HEK293 (cell line): ENCODE data around the gene GINS1.
A peak's percentile ranks its signal among the peaks of the same experiment; 100 is the strongest.

ENCODE experiments used
- CTCF ChIA-PET: fragments of 350-600 bp; formaldehyde crosslinking; extraction: SDS; loops from one replicate; lab custom pipeline; 2021; ENCODE audit warnings: antibody characterized with exemption; lab: Yijun Ruan, JAX
- POLR2A ChIA-PET: fragments of 300-600 bp; formaldehyde crosslinking; extraction: SDS; loops from one replicate; lab custom pipeline; 2020; ENCODE audit warnings: antibody characterized with exemption, inconsistent platforms; lab: Yijun Ruan, JAX
- H3K27ac ChIP-seq: fragments of 200-500 bp; sonication (Bioruptor generic); 2 replicates; pipeline ENCODE4 v1.5.1; 2014; ENCODE audit warnings: low read depth, low read length, control low read depth, inconsistent platforms; ENCODE audit errors: extremely low read depth
- H3K36me3 ChIP-seq, 2 experiments: fragments of 200-500 bp in 1 of 2; sonication (Bioruptor generic) in 1 of 2; 1 replicate in 1 of 2; 2 replicates in 1 of 2; pipeline ENCODE4 v1.5.1; 2014 to 2017; ENCODE audit warnings: inconsistent platforms in 2 of 2, low read length in 2 of 2; ENCODE audit not compliant: control insufficient read depth in 2 of 2, insufficient read depth in 1 of 2
- H3K4me1 ChIP-seq: fragments of 200-500 bp; sonication (Bioruptor generic); 2 replicates; pipeline ENCODE4 v1.5.1; 2014; ENCODE audit warnings: mild to moderate bottlenecking, low read length, inconsistent platforms; ENCODE audit not compliant: control insufficient read depth, insufficient read depth
- H3K4me3 ChIP-seq: 2 replicates; pipeline ENCODE4 v1.5.1; 2011; ENCODE audit warnings: low read depth, mild to moderate bottlenecking, control low read depth, low read length, moderate library complexity
- H3K9me3 ChIP-seq: fragments of 200-500 bp; sonication (Bioruptor generic); 2 replicates; pipeline ENCODE4 v1.5.1; 2014; ENCODE audit warnings: low read depth, low read length, inconsistent platforms; ENCODE audit not compliant: control insufficient read depth, insufficient read depth
- BCL11A ChIP-seq: fragments of 450-650 bp; formaldehyde crosslinking; IDR thresholded peaks from 2 replicates; pipeline ENCODE4 v1.5.1; 2016; ENCODE audit warnings: low read depth, missing biosample characterization, missing genetic modification characterization
- PRDM1 ChIP-seq: fragments of 450-650 bp; formaldehyde crosslinking; IDR thresholded peaks from 2 replicates; pipeline ENCODE4; 2016; ENCODE audit warnings: missing biosample characterization, missing genetic modification characterization
- REST ChIP-seq: fragments of 450-650 bp; formaldehyde crosslinking; IDR thresholded peaks from 2 replicates; pipeline ENCODE4 v1.5.1; 2016; ENCODE audit warnings: missing biosample characterization, missing genetic modification characterization
- SCRT1 ChIP-seq: fragments of 450-650 bp; formaldehyde crosslinking; IDR thresholded peaks from 2 replicates; pipeline ENCODE4 v1.5.1; 2016; ENCODE audit warnings: missing biosample characterization, missing genetic modification characterization, borderline replicate concordance
- SETDB1 ChIP-seq: IDR thresholded peaks from one replicate; pipeline ENCODE4 v1.6.1; 2017; ENCODE audit warnings: mild to moderate bottlenecking, low read length, moderate library complexity, mixed read lengths; ENCODE audit not compliant: insufficient read length
- SP3 ChIP-seq: fragments of 450-650 bp; formaldehyde crosslinking; IDR thresholded peaks from 2 replicates; pipeline ENCODE4 v1.5.1; 2016; ENCODE audit warnings: missing biosample characterization, missing genetic modification characterization
- TCF7L2 ChIP-seq: IDR thresholded peaks from 2 replicates; pipeline ENCODE4 v1.6.1; 2011; ENCODE audit warnings: low read depth, mild to moderate bottlenecking, inconsistent platforms, low read length, moderate library complexity, borderline replicate concordance
- ZNF121 ChIP-seq: fragments of 450-650 bp; formaldehyde crosslinking; IDR thresholded peaks from 2 replicates; pipeline ENCODE4 v1.5.1; 2016; ENCODE audit warnings: missing biosample characterization, missing genetic modification characterization
- ZNF140 ChIP-seq: fragments of 450-650 bp; formaldehyde crosslinking; IDR thresholded peaks from 2 replicates; pipeline ENCODE4 v1.5.1; 2016; ENCODE audit warnings: missing biosample characterization, missing genetic modification characterization
- ZNF221 ChIP-seq: fragments of 450-650 bp; formaldehyde crosslinking; IDR thresholded peaks from 2 replicates; pipeline ENCODE4 v1.5.1; 2017; ENCODE audit warnings: missing biosample characterization, missing genetic modification characterization, borderline replicate concordance
- ZNF223 ChIP-seq: fragments of 450-650 bp; formaldehyde crosslinking; IDR thresholded peaks from 2 replicates; pipeline ENCODE4 v1.5.1; 2016; ENCODE audit warnings: missing biosample characterization, missing genetic modification characterization
- ZNF239 ChIP-seq: fragments of 450-650 bp; formaldehyde crosslinking; IDR thresholded peaks from 2 replicates; pipeline ENCODE4 v1.5.1; 2016; ENCODE audit warnings: missing biosample characterization, missing genetic modification characterization
- ZNF292 ChIP-seq: fragments of 450-650 bp; formaldehyde crosslinking; IDR thresholded peaks from 2 replicates; pipeline ENCODE4 v1.5.1; 2016; ENCODE audit warnings: low read depth, missing biosample characterization, missing genetic modification characterization, borderline replicate concordance
- ZNF501 ChIP-seq: fragments of 450-650 bp; formaldehyde crosslinking; IDR thresholded peaks from 2 replicates; pipeline ENCODE4 v1.5.1; 2016; ENCODE audit warnings: missing biosample characterization, missing genetic modification characterization
- ZNF518A ChIP-seq: fragments of 450-650 bp; formaldehyde crosslinking; conservative IDR thresholded peaks from 2 replicates; pipeline ENCODE4 v1.5.1; 2016; ENCODE audit warnings: low read depth, missing biosample characterization, missing genetic modification characterization
- ZNF521 ChIP-seq: fragments of 450-650 bp; formaldehyde crosslinking; IDR thresholded peaks from 2 replicates; pipeline ENCODE4 v1.5.1; 2017; ENCODE audit warnings: missing biosample characterization, mild to moderate bottlenecking, missing genetic modification characterization
- ZNF621 ChIP-seq: fragments of 450-650 bp; formaldehyde crosslinking; IDR thresholded peaks from 2 replicates; pipeline ENCODE4 v1.5.1; 2017; ENCODE audit warnings: missing biosample characterization, missing genetic modification characterization
- ZNF837 ChIP-seq: fragments of 450-650 bp; formaldehyde crosslinking; IDR thresholded peaks from 2 replicates; pipeline ENCODE4 v1.5.1; 2016; ENCODE audit warnings: missing biosample characterization, missing genetic modification characterization
- TF ChIP-seq, protein P1 (sequence below): sonication (generic); formaldehyde crosslinking; IDR thresholded peaks from 2 replicates; pipeline ENCODE4 v1.8.1; 2022; ENCODE audit warnings: mild to moderate bottlenecking, moderate library complexity, missing genetic modification reagents
- TF ChIP-seq, protein P2 (sequence below): fragments of 450-650 bp; formaldehyde crosslinking; optimal IDR thresholded peaks from 2 replicates; pipeline ENCODE3; 2016; ENCODE audit warnings: missing biosample characterization, mild to moderate bottlenecking, missing genetic modification characterization
- TF ChIP-seq, protein P3 (sequence below): fragments of 450-650 bp; formaldehyde crosslinking; IDR thresholded peaks from 2 replicates; pipeline ENCODE4 v1.5.1; 2017; ENCODE audit warnings: missing biosample characterization, missing genetic modification characterization
- TF ChIP-seq, protein P4 (sequence below): IDR thresholded peaks from 2 replicates; pipeline ENCODE4 v1.6.1; 2011; ENCODE audit warnings: mild to moderate bottlenecking, low read depth, low read length, borderline replicate concordance

GINS1 gene

DNA sequence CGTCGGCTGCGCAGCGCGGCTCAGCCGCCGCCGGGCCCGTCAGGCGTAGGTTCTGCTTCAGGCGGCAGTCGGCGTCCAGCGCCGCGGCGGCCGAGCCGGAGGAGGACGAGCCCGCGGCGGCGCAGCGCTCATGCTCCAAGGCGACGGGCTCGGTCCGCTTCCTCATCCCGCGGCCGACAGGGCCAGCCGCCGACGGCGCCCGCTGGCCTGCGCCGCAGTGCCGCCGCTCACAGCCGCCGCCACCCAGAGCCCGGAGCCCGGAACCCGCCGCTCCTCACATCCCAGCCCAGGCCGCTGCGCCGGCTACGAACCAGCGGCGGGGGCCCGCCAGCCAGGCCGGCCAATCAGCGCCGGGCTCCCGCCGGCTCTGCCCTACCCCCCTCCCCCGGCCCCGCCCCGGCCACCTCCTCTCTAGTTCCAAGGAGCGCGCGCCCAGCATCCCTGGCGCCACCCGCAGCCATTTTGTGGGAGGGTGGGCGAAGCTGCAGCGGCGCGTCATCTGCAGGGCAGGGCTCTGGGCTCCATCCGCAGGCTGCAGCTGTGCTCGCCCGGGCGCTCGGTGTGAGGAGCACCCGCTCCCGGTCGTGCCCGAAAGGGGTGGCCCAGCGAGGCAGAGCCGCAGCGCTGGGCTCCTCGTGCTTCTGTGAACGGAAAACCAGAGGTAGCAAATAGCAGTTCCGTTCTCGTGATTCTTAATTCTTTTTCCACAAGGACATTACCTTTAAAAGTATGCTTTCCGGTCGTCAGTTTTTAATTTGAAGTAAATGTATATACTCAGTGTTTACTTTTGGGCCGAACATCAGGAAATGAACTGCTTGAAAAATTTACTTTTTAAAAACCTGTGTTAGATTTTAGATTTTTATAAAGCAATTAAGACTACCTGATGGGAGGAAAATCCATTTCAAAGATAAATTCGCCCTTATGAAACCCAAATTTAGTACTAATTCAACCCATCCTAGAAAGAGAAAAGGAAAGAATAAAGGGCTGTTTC lies 16.6 kb upstream of the GINS1 start, which contains the start of gene ABHD12:
Gene ABHD12 (minus strand): TSS at position 298 of the 991 bp plus-strand sequence. CDS start 132 bp downstream, at position 166.
- POLR2A ChIA-PET = interaction anchor here (0.6 to 1.6 kb wide), 11 partner anchors 8 to 327 kb away, joined by 3 to 10 read pairs (median 4); partner anchors contain the start of gene GINS1
- peak within 1 kb of the TSS; percentile 99 for H3K4me3 ChIP-seq
- CTCF ChIA-PET = no interaction called here
- H3K9me3 ChIP-seq = no peaks in the 10 kb centered on the region
- H3K4me1 ChIP-seq = peaks cover 2% of the 10 kb centered on the region; the same call in 1 of the 2 replicates
- peak within 1 kb of the TSS; percentile 93 for H3K27ac ChIP-seq
- H3K36me3 ChIP-seq = peaks cover 0 to 8% of the 10 kb centered on the region in 2 experiments; a peak in 2 of 3 replicates
- TF ChIP-seq TCF7L2 (no peak), ZNF292 (tag by site-specific recombination) (no peak), ZNF501 (tag by site-specific recombination) (peak; percentile 61; the same call in 1 of the 2 replicates), REST (tag by site-specific recombination) (no peak), ZNF223 (tag by site-specific recombination) (no peak), ZNF140 (tag by site-specific recombination) (no peak), ZNF518A (tag by site-specific recombination) (no peak), SCRT1 (no peak), BCL11A (tag by site-specific recombination) (no peak), SP3 (peak; percentile 49; the same call in 1 of the 2 replicates), ZNF239 (no peak), ZNF837 (tag by site-specific recombination) (no peak), ZNF121 (no peak), PRDM1 (no peak), ZNF621 (no peak), ZNF521 (no peak), SETDB1 (no peak), ZNF221 (no peak)
- TF ChIP-seq, protein P1, sequence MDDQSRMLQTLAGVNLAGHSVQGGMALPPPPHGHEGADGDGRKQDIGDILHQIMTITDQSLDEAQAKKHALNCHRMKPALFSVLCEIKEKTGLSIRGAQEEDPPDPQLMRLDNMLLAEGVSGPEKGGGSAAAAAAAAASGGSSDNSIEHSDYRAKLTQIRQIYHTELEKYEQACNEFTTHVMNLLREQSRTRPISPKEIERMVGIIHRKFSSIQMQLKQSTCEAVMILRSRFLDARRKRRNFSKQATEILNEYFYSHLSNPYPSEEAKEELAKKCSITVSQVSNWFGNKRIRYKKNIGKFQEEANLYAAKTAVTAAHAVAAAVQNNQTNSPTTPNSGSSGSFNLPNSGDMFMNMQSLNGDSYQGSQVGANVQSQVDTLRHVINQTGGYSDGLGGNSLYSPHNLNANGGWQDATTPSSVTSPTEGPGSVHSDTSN (CRISPR knock-in tag) = peak; percentile 78; the same call in 1 of the 2 replicates
- TF ChIP-seq, protein P2, sequence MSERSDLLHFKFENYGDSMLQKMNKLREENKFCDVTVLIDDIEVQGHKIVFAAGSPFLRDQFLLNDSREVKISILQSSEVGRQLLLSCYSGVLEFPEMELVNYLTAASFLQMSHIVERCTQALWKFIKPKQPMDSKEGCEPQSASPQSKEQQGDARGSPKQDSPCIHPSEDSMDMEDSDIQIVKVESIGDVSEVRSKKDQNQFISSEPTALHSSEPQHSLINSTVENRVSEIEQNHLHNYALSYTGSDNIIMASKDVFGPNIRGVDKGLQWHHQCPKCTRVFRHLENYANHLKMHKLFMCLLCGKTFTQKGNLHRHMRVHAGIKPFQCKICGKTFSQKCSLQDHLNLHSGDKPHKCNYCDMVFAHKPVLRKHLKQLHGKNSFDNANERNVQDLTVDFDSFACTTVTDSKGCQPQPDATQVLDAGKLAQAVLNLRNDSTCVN = peak; percentile 92
- TF ChIP-seq, protein P3, sequence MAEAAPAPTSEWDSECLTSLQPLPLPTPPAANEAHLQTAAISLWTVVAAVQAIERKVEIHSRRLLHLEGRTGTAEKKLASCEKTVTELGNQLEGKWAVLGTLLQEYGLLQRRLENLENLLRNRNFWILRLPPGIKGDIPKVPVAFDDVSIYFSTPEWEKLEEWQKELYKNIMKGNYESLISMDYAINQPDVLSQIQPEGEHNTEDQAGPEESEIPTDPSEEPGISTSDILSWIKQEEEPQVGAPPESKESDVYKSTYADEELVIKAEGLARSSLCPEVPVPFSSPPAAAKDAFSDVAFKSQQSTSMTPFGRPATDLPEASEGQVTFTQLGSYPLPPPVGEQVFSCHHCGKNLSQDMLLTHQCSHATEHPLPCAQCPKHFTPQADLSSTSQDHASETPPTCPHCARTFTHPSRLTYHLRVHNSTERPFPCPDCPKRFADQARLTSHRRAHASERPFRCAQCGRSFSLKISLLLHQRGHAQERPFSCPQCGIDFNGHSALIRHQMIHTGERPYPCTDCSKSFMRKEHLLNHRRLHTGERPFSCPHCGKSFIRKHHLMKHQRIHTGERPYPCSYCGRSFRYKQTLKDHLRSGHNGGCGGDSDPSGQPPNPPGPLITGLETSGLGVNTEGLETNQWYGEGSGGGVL (tag by site-specific recombination) = no peak
- TF ChIP-seq, protein P4, sequence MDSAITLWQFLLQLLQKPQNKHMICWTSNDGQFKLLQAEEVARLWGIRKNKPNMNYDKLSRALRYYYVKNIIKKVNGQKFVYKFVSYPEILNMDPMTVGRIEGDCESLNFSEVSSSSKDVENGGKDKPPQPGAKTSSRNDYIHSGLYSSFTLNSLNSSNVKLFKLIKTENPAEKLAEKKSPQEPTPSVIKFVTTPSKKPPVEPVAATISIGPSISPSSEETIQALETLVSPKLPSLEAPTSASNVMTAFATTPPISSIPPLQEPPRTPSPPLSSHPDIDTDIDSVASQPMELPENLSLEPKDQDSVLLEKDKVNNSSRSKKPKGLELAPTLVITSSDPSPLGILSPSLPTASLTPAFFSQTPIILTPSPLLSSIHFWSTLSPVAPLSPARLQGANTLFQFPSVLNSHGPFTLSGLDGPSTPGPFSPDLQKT = no peak
